ENCODE results near the gene MAN1A1. TPM values are rescaled to one million over a fixed set of nuclear protein-coding genes. Genes with fewer than 3 reads are reported as not detected.

MAN1A1 gene
- total RNA-seq, 4 donors from 2014 or later: 30.0 to 99.0 (median 69.8) TPM

GRCh38 chr6:119343167-119343566 is 6.4 kb downstream of the MAN1A1 start:
- no peaks in the 10 kb centered on the region for H3K27me3 ChIP-seq
- no peaks in the 10 kb centered on the region for H3K4me1 ChIP-seq
- no peak overlapping the region for H3K4me3 ChIP-seq
- no peaks in the 10 kb centered on the region for H3K9me3 ChIP-seq
- H3K27ac ChIP-seq: no peak overlapping the region
- no peaks in the 10 kb centered on the region for H3K36me3 ChIP-seq
- intact Hi-C loops (cut with DNase I; ENCODE audit: low total_unique reads): no loop called here
- no peak for DNase-seq
- TF ChIP-seq CTCF (IDR thresholded peaks at IDR 0.05): no peak
- no peak for TF ChIP-seq POLR2A (IDR thresholded peaks at IDR 0.05)

GRCh38 chr6:119342430-119342829 is 7.1 kb downstream of the MAN1A1 start:
- Histone ChIP-seq H3K36me3 (no peaks in the 10 kb centered on the region), H3K4me3 (no peak overlapping the region), H3K27me3 (no peaks in the 10 kb centered on the region), H3K27ac (no peak overlapping the region), H3K4me1 (no peaks in the 10 kb centered on the region), H3K9me3 (no peaks in the 10 kb centered on the region)
- intact Hi-C loops (cut with DNase I; ENCODE audit: low total_unique reads): no loop called here
- DNase-seq: no peak
- TF ChIP-seq CTCF (IDR thresholded peaks at IDR 0.05) (no peak), POLR2A (IDR thresholded peaks at IDR 0.05) (no peak)

GRCh38 chr6:119340796-119341487 is 8.6 kb downstream of the MAN1A1 start:
- Histone ChIP-seq H3K36me3 (no peaks in the 10 kb centered on the region), H3K27ac (no peak overlapping the region), H3K9me3 (no peaks in the 10 kb centered on the region), H3K27me3 (no peaks in the 10 kb centered on the region), H3K4me3 (no peak overlapping the region), H3K4me1 (no peaks in the 10 kb centered on the region)
- TF ChIP-seq CTCF (IDR thresholded peaks at IDR 0.05): no peak
- TF ChIP-seq POLR2A (IDR thresholded peaks at IDR 0.05): no peak
- intact Hi-C loops (cut with DNase I; ENCODE audit: low total_unique reads): no loop called here
- DNase-seq: no peak

GRCh38 chr6:119339941-119340456 is 9.6 kb downstream of the MAN1A1 start:
- DNase-seq: no peak
- H3K4me3 ChIP-seq: no peak overlapping the region
- no peaks in the 10 kb centered on the region for H3K9me3 ChIP-seq
- no peak for TF ChIP-seq POLR2A (IDR thresholded peaks at IDR 0.05)
- TF ChIP-seq CTCF (IDR thresholded peaks at IDR 0.05): no peak
- no peaks in the 10 kb centered on the region for H3K36me3 ChIP-seq
- no peaks in the 10 kb centered on the region for H3K27me3 ChIP-seq
- intact Hi-C loops (cut with DNase I; ENCODE audit: low total_unique reads): no loop called here
- no peaks in the 10 kb centered on the region for H3K4me1 ChIP-seq
- H3K27ac ChIP-seq: no peak overlapping the region

GRCh38 chr6:119337762-119338161 is 11.8 kb downstream of the MAN1A1 start:
- TF ChIP-seq CTCF (IDR thresholded peaks at IDR 0.05) (no peak), POLR2A (IDR thresholded peaks at IDR 0.05) (no peak)
- Histone ChIP-seq H3K36me3 (no peaks in the 10 kb centered on the region), H3K27ac (no peak overlapping the region), H3K4me3 (no peak overlapping the region), H3K27me3 (no peaks in the 10 kb centered on the region), H3K4me1 (no peaks in the 10 kb centered on the region), H3K9me3 (no peaks in the 10 kb centered on the region)
- intact Hi-C loops (cut with DNase I; ENCODE audit: low total_unique reads): no loop called here
- no peak for DNase-seq

Data from uterus (tissue), 4 donors.